Astrocyte of the cerebellum (primary cell): ENCODE measurements around the gene PTPN11.
"Not testable (repeated sequence)": the region's sequence is repeated elsewhere in the genome, so short reads cannot be mapped to it uniquely, and the experiment has no call there.

Source experiments
- DNase-seq: peaks from one replicate; pipeline ENCODE4 v3.0.0-alpha.2; 2011; ENCODE audit warnings: low read depth
- H3K4me3 ChIP-seq: 2 replicates; pipeline ENCODE4 v1.5.1; 2011; ENCODE audit warnings: mild to moderate bottlenecking, low read depth, low read length, moderate library complexity
- CTCF ChIP-seq: IDR thresholded peaks from 2 replicates; pipeline ENCODE4 v1.5.1; 2012; ENCODE audit warnings: low read length, low read depth, moderate library complexity, mild to moderate bottlenecking; ENCODE audit errors: missing control alignments
- in situ Hi-C: cut with HindIII; loops from 2 replicates; pipeline ENCODE4 v1.10.0; 2017; ENCODE audit warnings: low sequenced_read_pairs

The PTPN11 gene

GRCh38 chr12:112409906-112410244, 8.9 kb upstream of the PTPN11 start:
- no peak for DNase-seq
- no peak for TF ChIP-seq CTCF
- H3K4me3 ChIP-seq, result peak overlapping the region; percentile 70
- in situ Hi-C loops, result no loop called here

GRCh38 chr12:112413855-112414625, 4.7 kb upstream of the PTPN11 start:
- TF ChIP-seq CTCF, result no peak
- no peak for DNase-seq
- in situ Hi-C loops, result no loop called here
- no peak overlapping the region for H3K4me3 ChIP-seq

GRCh38 chr12:112415457-112415856, 3.3 kb upstream of the PTPN11 start:
- H3K4me3 ChIP-seq, DNase-seq, in situ Hi-C loops: not testable (repeated sequence)

GRCh38 chr12:112418273-112418607, 507 bp upstream of the PTPN11 start:
- H3K4me3 ChIP-seq, result peak overlapping the region; percentile 93
- no peak for DNase-seq
- in situ Hi-C loops, result no loop called here
- TF ChIP-seq CTCF, result no peak

- DNase-seq, result peak; percentile 37
- peak overlapping the region; percentile 93 for H3K4me3 ChIP-seq
- in situ Hi-C loops, result no loop called here
- TF ChIP-seq CTCF, result peak; percentile 2
Observed at GRCh38 chr12:112419297-112420133, 768 bp downstream of the PTPN11 start.

- DNase-seq, result no peak
- no peak overlapping the region for H3K4me3 ChIP-seq
- no peak for TF ChIP-seq CTCF
- in situ Hi-C loops, result no loop called here
Observed at GRCh38 chr12:112420740-112421139, 2.0 kb downstream of the PTPN11 start.

GRCh38 chr12:112421363-112421762, 2.6 kb downstream of the PTPN11 start:
- in situ Hi-C loops, result no loop called here
- H3K4me3 ChIP-seq, result no peak overlapping the region
- no peak for TF ChIP-seq CTCF
- DNase-seq, result no peak
